Fibroblast of the aortic adventitia (primary cell): Measurements from ENCODE around the gene C4orf36. TPM values are rescaled to one million over a fixed set of nuclear protein-coding genes. Genes with fewer than 3 reads are reported as not detected.
A peak's percentile ranks its signal among the peaks of the same experiment; 100 is the strongest.

Experiments used
- DNase-seq: peaks from one replicate; pipeline ENCODE4 v3.0.0-alpha.2; 2010; ENCODE audit warnings: low read depth
- H3K4me3 ChIP-seq: 2 replicates; pipeline ENCODE4 v1.5.1; 2011; ENCODE audit warnings: low read depth, mild to moderate bottlenecking, control low read depth, low read length, moderate library complexity
- CTCF ChIP-seq: IDR thresholded peaks from 2 replicates; pipeline ENCODE4 v1.5.1; 2011; ENCODE audit warnings: mild to moderate bottlenecking, low read length, control low read depth, inconsistent platforms; ENCODE audit not compliant: insufficient read depth
- total RNA-seq: library from RNA; depleted of rRNA; stranded (reverse); fragments of >200 nt; gene quantifications from 2 replicates; pipeline ENCODE4 v1.2.3, GENCODE V29; 2012; ENCODE audit warnings: low replicate concordance

The C4orf36 gene
- total RNA-seq, 1 donor: 0.81 TPM

GRCh38 chr4:86924811-86925210 lies 32.6 kb upstream of the C4orf36 start:
- H3K4me3 ChIP-seq: no peak overlapping the region
- DNase-seq: peak; percentile 92
- TF ChIP-seq CTCF: no peak

GRCh38 chr4:86921608-86922252 lies 29.5 kb upstream of the C4orf36 start:
- no peak for TF ChIP-seq CTCF
- no peak for DNase-seq
- H3K4me3 ChIP-seq: no peak overlapping the region

GRCh38 chr4:86919561-86920223 lies 27.5 kb upstream of the C4orf36 start:
- no peak for TF ChIP-seq CTCF
- no peak overlapping the region for H3K4me3 ChIP-seq

GRCh38 chr4:86918539-86919072 lies 26.4 kb upstream of the C4orf36 start:
- no peak overlapping the region for H3K4me3 ChIP-seq
- peak; percentile 60 for DNase-seq
- no peak for TF ChIP-seq CTCF

More at GRCh38 chr4:86919561-86920223, 27.5 kb upstream of the C4orf36 start:
- DNase-seq: no peak

GRCh38 chr4:86917212-86918039 lies 25.2 kb upstream of the C4orf36 start:
- TF ChIP-seq CTCF: no peak
- no peak for DNase-seq
- H3K4me3 ChIP-seq: no peak overlapping the region

- H3K4me3 ChIP-seq: no peak overlapping the region
- no peak for DNase-seq
- no peak for TF ChIP-seq CTCF
Observed at GRCh38 chr4:86916392-86916791, 24.2 kb upstream of the C4orf36 start.
